ENCODE data around the gene CNIH2.
"Not testable (repeated sequence)": the region's sequence is repeated elsewhere in the genome, so short reads cannot be mapped to it uniquely, and the experiment has no call there.

- not testable (repeated sequence) for TF ChIP-seq CTCF, EP300 (IDR thresholded peaks at IDR 0.05)
Measured at GRCh38 chr11:66310803-66311440, 32.9 kb downstream of the CNIH2 start.
